ENCODE results near the gene DRAXIN.

GRCh38 chr1:11757047-11757446 is 65.5 kb downstream of the DRAXIN start:
- TF ChIP-seq CTCF (tag by site-specific recombination; IDR thresholded peaks at IDR 0.05): no peak
- TF ChIP-seq GLI2 (tag by site-specific recombination; IDR thresholded peaks at IDR 0.05; ENCODE audit: borderline replicate concordance, low read depth): no peak
- no peak for TF ChIP-seq MZF1 (tag by site-specific recombination; IDR thresholded peaks at IDR 0.05; ENCODE audit: borderline replicate concordance)
- no peak for TF ChIP-seq YY1 (tag by site-specific recombination; IDR thresholded peaks at IDR 0.05)
- no peak for TF ChIP-seq ZNF223 (tag by site-specific recombination; IDR thresholded peaks at IDR 0.05)
- TF ChIP-seq ZNF398 (tag by site-specific recombination; IDR thresholded peaks at IDR 0.05): no peak
- no peak for TF ChIP-seq ZNF121 (tag by site-specific recombination; IDR thresholded peaks at IDR 0.05)
- no peak for TF ChIP-seq ZNF629 (tag by site-specific recombination; IDR thresholded peaks at IDR 0.05)
- TF ChIP-seq REPIN1 (tag by site-specific recombination; IDR thresholded peaks at IDR 0.05; ENCODE audit: low read depth): no peak
- no peak for TF ChIP-seq ZNF391 (tag by site-specific recombination; IDR thresholded peaks at IDR 0.05; ENCODE audit: borderline replicate concordance, low read depth)
- TF ChIP-seq ZNF184 (tag by site-specific recombination; IDR thresholded peaks at IDR 0.05): no peak
- no peak for TF ChIP-seq KLF17 (tag by site-specific recombination; IDR thresholded peaks at IDR 0.05)
- TF ChIP-seq ELK4 (IDR thresholded peaks at IDR 0.05; ENCODE audit: borderline replicate concordance, low read depth, low read length): no peak
- TF ChIP-seq ZNF624 (tag by site-specific recombination; IDR thresholded peaks at IDR 0.05): no peak

Data from HEK293 (cell line).